Uterus (tissue), 4 donors: ENCODE data around the gene BRIX1. TPM values are rescaled to one million over a fixed set of nuclear protein-coding genes. Genes with fewer than 3 reads are reported as not detected.
A peak's percentile ranks its signal among the peaks of the same experiment; 100 is the strongest.

Experiments used
- DNase-seq, 2 donors: peaks; one replicate each; pipeline ENCODE4 v3.0.0-alpha.2; 2019 to 2020
- H3K27ac ChIP-seq, 2 donors: fragments of 200-600 bp; sonication (generic); 1 replicate in 1 of 2; 2 replicates in 1 of 2; pipeline ENCODE4 v1.5.1; 2016 to 2018
- H3K27me3 ChIP-seq, 2 donors: fragments of 200-600 bp; sonication (generic); one replicate each; pipeline ENCODE4 v1.5.1; 2018 to 2019; ENCODE audit warnings: control low read depth in 1 of 2
- H3K36me3 ChIP-seq, 2 donors: fragments of 200-600 bp; sonication (generic); one replicate each; pipeline ENCODE4 v1.5.1; 2019; ENCODE audit warnings: control low read depth in 1 of 2
- H3K4me1 ChIP-seq, 2 donors: fragments of 200-600 bp; sonication (generic); one replicate each; pipeline ENCODE4 v1.5.1; 2018 to 2019; ENCODE audit warnings: control low read depth in 1 of 2
- H3K4me3 ChIP-seq, 2 donors: fragments of 200-600 bp; sonication (generic); 1 replicate in 1 of 2; 2 replicates in 1 of 2; pipeline ENCODE4 v1.5.1; 2018 to 2019; ENCODE audit warnings: mild to moderate bottlenecking in 1 of 2
- H3K9me3 ChIP-seq, 2 donors: fragments of 200-600 bp; sonication (generic); one replicate each; pipeline ENCODE4 v1.5.1; 2019; ENCODE audit warnings: control low read depth in 1 of 2
- CTCF ChIP-seq, 4 experiments: fragments of 200-600 bp in 2 of 4; fragments of 450-650 bp in 2 of 4; sonication (generic) in 2 of 4; IDR thresholded peaks; one replicate each; pipeline ENCODE4 v1.5.1; 2016 to 2019; ENCODE audit warnings: antibody characterized with exemption in 4 of 4, mild to moderate bottlenecking in 2 of 4, moderate library complexity in 1 of 4
- POLR2A ChIP-seq, 2 donors: fragments of 450-650 bp; IDR thresholded peaks; one replicate each; pipeline ENCODE4 v1.6.1; 2016; ENCODE audit warnings: antibody characterized with exemption in 2 of 2, mild to moderate bottlenecking in 1 of 2, moderate library complexity in 1 of 2
- intact Hi-C: fragments of 100-400 bp; cut with DNase I; formaldehyde crosslinking; loops from one replicate; pipeline ENCODE4 v1.15.1; 2023; ENCODE audit warnings: low total_unique reads
- total RNA-seq, 4 donors: library from RNA; depleted of rRNA in 3 of 4; stranded (reverse); fragments of >200 nt in 3 of 4; gene quantifications; one replicate each; pipeline versions ENCODE4 v1.1.0 to v1.2.4, GENCODE V29; 2014 to 2023
- donor health status: DM: yes; HTN: yes; CAD: no.

The BRIX1 gene
- total RNA-seq, 4 donors from 2014 or later: 6.4 to 46.0 (median 28.6) TPM

GRCh38 chr5:34891981-34892380 is 23.5 kb upstream of the BRIX1 start:
- Histone ChIP-seq H3K27me3 (no peaks in the 10 kb centered on the region), H3K36me3 (no peaks in the 10 kb centered on the region), H3K4me3 (no peak overlapping the region), H3K4me1 (no peaks in the 10 kb centered on the region), H3K9me3 (no peaks in the 10 kb centered on the region), H3K27ac (peak overlapping the region in 1 of 2 donors; percentile 28)
- TF ChIP-seq POLR2A (IDR thresholded peaks at IDR 0.05) (no peak), CTCF (IDR thresholded peaks at IDR 0.05) (no peak)
- intact Hi-C loops: no loop called here
- DNase-seq: peak; percentile 46 to 51

- no peaks in the 10 kb centered on the region for H3K4me1 ChIP-seq
- intact Hi-C loops: no loop called here
- H3K4me3 ChIP-seq: no peak overlapping the region
- TF ChIP-seq POLR2A (IDR thresholded peaks at IDR 0.05): no peak
- TF ChIP-seq CTCF (IDR thresholded peaks at IDR 0.05): no peak
- peak overlapping the region in 1 of 2 donors; percentile 28 for H3K27ac ChIP-seq
- DNase-seq: no peak
- H3K36me3 ChIP-seq: no peaks in the 10 kb centered on the region
- no peaks in the 10 kb centered on the region for H3K27me3 ChIP-seq
- H3K9me3 ChIP-seq: no peaks in the 10 kb centered on the region
Measured at GRCh38 chr5:34892414-34892813, 23.1 kb upstream of the BRIX1 start.

DNA sequence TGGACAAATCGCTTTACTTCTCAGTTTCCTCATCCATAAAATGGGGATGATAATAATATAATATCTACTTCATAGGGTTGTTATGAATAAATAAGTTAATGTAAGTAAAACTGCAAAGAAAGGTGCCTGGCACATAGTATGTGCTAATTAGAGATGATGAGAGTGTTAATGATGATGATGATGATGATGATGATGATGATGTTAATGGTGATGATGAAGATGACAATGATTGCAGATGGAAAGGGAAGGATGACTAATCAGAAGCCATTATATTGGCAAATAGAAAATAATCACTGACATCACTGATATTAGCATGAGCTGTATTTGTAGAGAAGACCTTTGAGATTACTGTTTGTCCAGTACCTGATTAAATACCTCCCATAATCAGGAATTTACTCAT is 20.8 kb upstream of the BRIX1 start:
- DNase-seq: no peak
- H3K9me3 ChIP-seq: no peaks in the 10 kb centered on the region
- H3K36me3 ChIP-seq: no peaks in the 10 kb centered on the region
- no peaks in the 10 kb centered on the region for H3K27me3 ChIP-seq
- TF ChIP-seq CTCF (IDR thresholded peaks at IDR 0.05) (no peak), POLR2A (IDR thresholded peaks at IDR 0.05) (no peak)
- no peak overlapping the region for H3K27ac ChIP-seq
- no peaks in the 10 kb centered on the region for H3K4me1 ChIP-seq
- no peak overlapping the region for H3K4me3 ChIP-seq
- intact Hi-C loops: loop anchor here (5.0 kb wide), 2 partner anchors 372 to 417 kb away; no protein-coding TSS in a partner anchor

GRCh38 chr5:34895641-34896419 is 19.7 kb upstream of the BRIX1 start:
- TF ChIP-seq CTCF (IDR thresholded peaks at IDR 0.05) (no peak), POLR2A (IDR thresholded peaks at IDR 0.05) (no peak)
- no peak overlapping the region for H3K4me3 ChIP-seq
- H3K27me3 ChIP-seq: peaks cover 0 to 2% of the 10 kb centered on the region in 2 donors
- no peak overlapping the region for H3K27ac ChIP-seq
- intact Hi-C loops: loop anchor here (5.0 kb wide), 2 partner anchors 374 to 419 kb away; no protein-coding TSS in a partner anchor
- no peaks in the 10 kb centered on the region for H3K9me3 ChIP-seq
- H3K36me3 ChIP-seq: no peaks in the 10 kb centered on the region
- no peak for DNase-seq
- H3K4me1 ChIP-seq: no peaks in the 10 kb centered on the region

GRCh38 chr5:34897646-34898045 is 17.9 kb upstream of the BRIX1 start:
- H3K4me1 ChIP-seq: no peaks in the 10 kb centered on the region
- H3K27me3 ChIP-seq: peaks cover 0 to 2% of the 10 kb centered on the region in 2 donors
- no peaks in the 10 kb centered on the region for H3K9me3 ChIP-seq
- TF ChIP-seq POLR2A (IDR thresholded peaks at IDR 0.05): no peak
- no peak for TF ChIP-seq CTCF (IDR thresholded peaks at IDR 0.05)
- H3K4me3 ChIP-seq: no peak overlapping the region
- no peaks in the 10 kb centered on the region for H3K36me3 ChIP-seq
- no peak for DNase-seq
- intact Hi-C loops: loop anchor here (5.0 kb wide), 2 partner anchors 375 to 420 kb away; no protein-coding TSS in a partner anchor
- H3K27ac ChIP-seq: no peak overlapping the region
